ENCODE results near the gene OXSR1.
"Not testable (repeated sequence)": the region's sequence is repeated elsewhere in the genome, so short reads cannot be mapped to it uniquely, and the experiment has no call there.

The OXSR1 gene

GRCh38 chr3:38276081-38276916, 111.0 kb downstream of the OXSR1 start:
- DNase-seq, result no peak

GRCh38 chr3:38276917-38277630, 111.7 kb downstream of the OXSR1 start:
- DNase-seq, result no peak

GRCh38 chr3:38278841-38279240, 113.5 kb downstream of the OXSR1 start:
- no peak for DNase-seq

- no peak for DNase-seq
Measured at GRCh38 chr3:38281895-38282686, 116.8 kb downstream of the OXSR1 start, which contains the start of gene SLC22A14. TSS of gene SLC22A14 (plus strand) at chr3:38282294. CDS start at chr3:38306027, 23,733 bp downstream.

- no peak for DNase-seq
Measured at GRCh38 chr3:38283810-38284755, 118.7 kb downstream of the OXSR1 start.

GRCh38 chr3:38284756-38285150, 119.4 kb downstream of the OXSR1 start:
- no peak for DNase-seq

GRCh38 chr3:38289286-38290217, 124.2 kb downstream of the OXSR1 start:
- not testable (repeated sequence) for DNase-seq

GRCh38 chr3:38297053-38297452, 131.7 kb downstream of the OXSR1 start:
- DNase-seq, result not testable (repeated sequence)

GRCh38 chr3:38297537-38297936, 132.2 kb downstream of the OXSR1 start:
- DNase-seq, result no peak

GRCh38 chr3:38297947-38298711, 132.8 kb downstream of the OXSR1 start:
- DNase-seq, result no peak

Measured in retina (tissue), 1 donor.